ENCODE results near the gene ACR. TPM values are rescaled to one million over a fixed set of nuclear protein-coding genes. Genes with fewer than 3 reads are reported as not detected.

ACR gene
- total RNA-seq, 1 donor from 2014 or later = not detected

GRCh38 chr22:50697667-50698506, 40.1 kb upstream of the ACR start:
- no peaks in the 10 kb centered on the region for H3K36me3 ChIP-seq
- Mint-ChIP-seq H3K4me3 (peak overlapping the region; percentile 88), H3K27ac (no peak overlapping the region), H3K4me1 (peaks cover 29% of the 10 kb centered on the region), H3K9me3 (no peaks in the 10 kb centered on the region), H3K27me3 (ENCODE audit: insufficient read depth, low read depth) (peaks cover 4% of the 10 kb centered on the region), H3K36me3 (peaks cover 14% of the 10 kb centered on the region)
- H3K27me3 ChIP-seq = peaks cover 23% of the 10 kb centered on the region
- no peaks in the 10 kb centered on the region for H3K79me2 ChIP-seq (ENCODE audit: low read depth)
- H3K4me3 ChIP-seq = peak overlapping the region; percentile 53
- no peaks in the 10 kb centered on the region for H3K9me3 ChIP-seq (ENCODE audit: low read depth)
- H3K4me2 ChIP-seq = peak overlapping the region; percentile 78
- H4K20me1 ChIP-seq (ENCODE audit: low read depth) = peaks cover 21% of the 10 kb centered on the region
- no peak overlapping the region for H3K27ac ChIP-seq
- peaks cover 3% of the 10 kb centered on the region for H3K4me1 ChIP-seq
- H3K9ac ChIP-seq = no peak overlapping the region
- DNase-seq (ENCODE audit: low spot score) = no peak
- H2AFZ ChIP-seq (replicated peaks) = no peak overlapping the region
- H3F3A ChIP-seq (ENCODE audit: low read depth) = peaks cover 25% of the 10 kb centered on the region
- peak; percentile 2 for TF ChIP-seq EZH2 (IDR thresholded peaks at IDR 0.05)
- no peak for TF ChIP-seq EZH2phosphoT487 (IDR thresholded peaks at IDR 0.05)

DNA sequence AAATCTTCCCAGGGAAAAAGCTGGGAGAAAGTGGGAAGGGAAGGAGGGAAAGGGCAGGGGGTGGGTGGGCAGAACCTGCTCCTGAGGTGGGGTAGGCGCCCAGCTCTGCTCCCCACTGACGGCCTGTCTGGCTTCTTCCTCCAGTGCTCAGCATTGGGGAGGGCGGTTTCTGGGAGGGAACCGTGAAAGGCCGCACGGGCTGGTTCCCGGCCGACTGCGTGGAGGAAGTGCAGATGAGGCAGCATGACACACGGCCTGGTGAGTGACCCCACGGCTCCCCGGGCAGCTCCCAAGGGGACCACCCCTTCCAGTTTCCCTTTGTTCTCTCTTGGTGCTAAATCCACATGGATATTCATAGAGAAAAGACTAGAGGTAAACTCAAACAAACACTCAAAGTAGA, 39.5 kb upstream of the ACR start:
- peaks cover 4% of the 10 kb centered on the region for H3K27me3 Mint-ChIP-seq (ENCODE audit: insufficient read depth, low read depth)

DNA sequence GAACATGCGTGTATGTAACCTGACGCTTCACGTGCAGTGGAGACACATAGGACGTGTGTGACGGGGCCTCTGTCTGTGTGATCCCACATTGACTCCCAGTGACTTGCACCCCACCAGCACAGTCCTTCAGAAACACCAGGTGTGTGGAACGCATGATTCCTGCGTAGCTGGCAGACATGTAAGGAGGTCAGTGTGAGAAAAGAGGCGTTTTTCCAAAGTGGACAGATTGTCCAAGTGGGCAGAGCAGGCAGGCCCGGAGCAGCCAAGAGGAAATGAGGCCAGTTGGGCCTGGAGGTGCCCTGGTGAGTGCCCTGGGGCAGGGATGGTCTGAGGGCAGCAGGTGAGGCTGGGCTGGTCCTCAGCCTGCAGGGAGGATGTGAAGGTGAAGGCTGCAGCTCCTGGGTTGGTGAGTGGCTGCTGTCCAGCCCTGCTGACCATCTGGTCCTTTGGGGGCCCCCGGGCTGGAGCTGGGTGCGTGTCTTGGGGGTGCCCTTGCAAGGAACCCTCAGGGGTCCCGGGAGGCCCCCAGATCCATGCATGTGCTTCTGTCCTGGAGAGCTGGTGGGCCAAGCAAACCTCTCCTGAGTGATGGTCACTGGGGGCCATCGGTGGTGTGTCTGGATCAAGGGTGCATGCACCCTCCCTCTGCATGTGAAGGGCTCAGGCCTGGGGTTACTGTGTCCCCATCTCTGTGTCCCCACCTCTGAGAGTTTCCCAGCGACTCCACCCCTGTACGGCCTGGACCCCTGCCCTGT, 38.8 kb upstream of the ACR start:
- Mint-ChIP-seq H3K4me3 (peak overlapping the region; percentile 88), H3K4me1 (peaks cover 33% of the 10 kb centered on the region), H3K27ac (no peak overlapping the region), H3K9me3 (no peaks in the 10 kb centered on the region), H3K27me3 (ENCODE audit: insufficient read depth, low read depth) (peaks cover 4% of the 10 kb centered on the region), H3K36me3 (peaks cover 16% of the 10 kb centered on the region)
- Histone ChIP-seq H3K4me3 (no peak overlapping the region), H3K4me2 (no peak overlapping the region), H3K27me3 (peaks cover 23% of the 10 kb centered on the region), H3F3A (ENCODE audit: low read depth) (peaks cover 22% of the 10 kb centered on the region), H3K36me3 (no peaks in the 10 kb centered on the region), H3K27ac (no peak overlapping the region), H3K79me2 (ENCODE audit: low read depth) (no peaks in the 10 kb centered on the region), H3K9ac (no peak overlapping the region), H3K4me1 (peaks cover 3% of the 10 kb centered on the region), H4K20me1 (ENCODE audit: low read depth) (peaks cover 21% of the 10 kb centered on the region), H3K9me3 (ENCODE audit: low read depth) (no peaks in the 10 kb centered on the region), H2AFZ (replicated peaks) (no peak overlapping the region)
- TF ChIP-seq EZH2 (IDR thresholded peaks at IDR 0.05) = no peak
- TF ChIP-seq, protein P1, sequence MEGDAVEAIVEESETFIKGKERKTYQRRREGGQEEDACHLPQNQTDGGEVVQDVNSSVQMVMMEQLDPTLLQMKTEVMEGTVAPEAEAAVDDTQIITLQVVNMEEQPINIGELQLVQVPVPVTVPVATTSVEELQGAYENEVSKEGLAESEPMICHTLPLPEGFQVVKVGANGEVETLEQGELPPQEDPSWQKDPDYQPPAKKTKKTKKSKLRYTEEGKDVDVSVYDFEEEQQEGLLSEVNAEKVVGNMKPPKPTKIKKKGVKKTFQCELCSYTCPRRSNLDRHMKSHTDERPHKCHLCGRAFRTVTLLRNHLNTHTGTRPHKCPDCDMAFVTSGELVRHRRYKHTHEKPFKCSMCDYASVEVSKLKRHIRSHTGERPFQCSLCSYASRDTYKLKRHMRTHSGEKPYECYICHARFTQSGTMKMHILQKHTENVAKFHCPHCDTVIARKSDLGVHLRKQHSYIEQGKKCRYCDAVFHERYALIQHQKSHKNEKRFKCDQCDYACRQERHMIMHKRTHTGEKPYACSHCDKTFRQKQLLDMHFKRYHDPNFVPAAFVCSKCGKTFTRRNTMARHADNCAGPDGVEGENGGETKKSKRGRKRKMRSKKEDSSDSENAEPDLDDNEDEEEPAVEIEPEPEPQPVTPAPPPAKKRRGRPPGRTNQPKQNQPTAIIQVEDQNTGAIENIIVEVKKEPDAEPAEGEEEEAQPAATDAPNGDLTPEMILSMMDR (IDR thresholded peaks at IDR 0.05) = no peak
- DNase-seq (ENCODE audit: low spot score) = no peak

More for the DNA sequence above, 39.5 kb upstream of the ACR start:
- Histone ChIP-seq H3K27ac (no peak overlapping the region), H3K9me3 (ENCODE audit: low read depth) (no peaks in the 10 kb centered on the region), H3K4me2 (no peak overlapping the region), H3F3A (ENCODE audit: low read depth) (peaks cover 25% of the 10 kb centered on the region), H3K36me3 (no peaks in the 10 kb centered on the region), H4K20me1 (ENCODE audit: low read depth) (peaks cover 21% of the 10 kb centered on the region), H3K4me1 (peaks cover 3% of the 10 kb centered on the region), H3K27me3 (peaks cover 23% of the 10 kb centered on the region), H3K9ac (no peak overlapping the region), H3K79me2 (ENCODE audit: low read depth) (no peaks in the 10 kb centered on the region), H2AFZ (replicated peaks) (no peak overlapping the region), H3K4me3 (no peak overlapping the region)
- Mint-ChIP-seq H3K4me1 (peaks cover 33% of the 10 kb centered on the region), H3K27ac (no peak overlapping the region), H3K36me3 (peaks cover 16% of the 10 kb centered on the region), H3K9me3 (no peaks in the 10 kb centered on the region), H3K4me3 (peak overlapping the region; percentile 88)
- TF ChIP-seq, protein P1 (IDR thresholded peaks at IDR 0.05) = no peak
- no peak for TF ChIP-seq EZH2 (IDR thresholded peaks at IDR 0.05)
- TF ChIP-seq EZH2phosphoT487 (IDR thresholded peaks at IDR 0.05) = no peak
- DNase-seq (ENCODE audit: low spot score) = no peak
